Measurements from ENCODE around the gene VWA1.

DNA sequence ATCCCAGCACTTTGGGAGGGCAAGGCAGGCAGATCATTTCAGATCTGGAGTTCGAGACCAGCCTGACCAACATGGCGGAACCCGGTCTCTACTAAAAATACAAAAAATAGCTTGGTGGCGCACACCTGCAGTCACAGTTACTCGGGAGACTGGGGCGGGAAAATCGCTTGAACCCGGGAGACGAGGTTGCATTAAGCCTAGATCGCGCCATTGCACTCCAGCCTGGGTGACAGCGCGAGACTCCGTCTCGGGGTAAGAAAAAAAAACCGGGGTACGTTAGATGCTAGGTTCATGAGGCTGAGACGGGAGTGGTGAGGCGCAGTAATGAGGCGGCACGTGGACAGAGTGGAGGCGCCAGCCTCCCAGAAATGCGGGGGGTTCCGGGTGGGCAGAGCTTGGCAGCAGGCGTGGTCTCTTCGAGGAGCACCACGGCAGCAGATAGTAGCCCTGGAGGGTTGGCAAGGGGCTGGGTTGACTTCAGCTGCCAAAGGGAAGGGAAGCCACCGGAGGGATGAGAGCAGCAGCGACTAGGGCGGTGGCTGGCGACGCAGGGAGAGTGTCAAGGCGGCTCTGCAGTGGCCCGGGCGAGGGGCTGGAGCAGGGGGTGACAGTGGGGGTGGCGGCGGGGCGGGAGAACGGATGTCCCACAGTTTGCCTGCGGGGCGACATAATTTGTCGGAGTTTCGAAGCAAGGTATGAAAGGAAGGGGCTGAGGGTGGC is 29.2 kb upstream of the VWA1 start:
- TF ChIP-seq, protein P1, sequence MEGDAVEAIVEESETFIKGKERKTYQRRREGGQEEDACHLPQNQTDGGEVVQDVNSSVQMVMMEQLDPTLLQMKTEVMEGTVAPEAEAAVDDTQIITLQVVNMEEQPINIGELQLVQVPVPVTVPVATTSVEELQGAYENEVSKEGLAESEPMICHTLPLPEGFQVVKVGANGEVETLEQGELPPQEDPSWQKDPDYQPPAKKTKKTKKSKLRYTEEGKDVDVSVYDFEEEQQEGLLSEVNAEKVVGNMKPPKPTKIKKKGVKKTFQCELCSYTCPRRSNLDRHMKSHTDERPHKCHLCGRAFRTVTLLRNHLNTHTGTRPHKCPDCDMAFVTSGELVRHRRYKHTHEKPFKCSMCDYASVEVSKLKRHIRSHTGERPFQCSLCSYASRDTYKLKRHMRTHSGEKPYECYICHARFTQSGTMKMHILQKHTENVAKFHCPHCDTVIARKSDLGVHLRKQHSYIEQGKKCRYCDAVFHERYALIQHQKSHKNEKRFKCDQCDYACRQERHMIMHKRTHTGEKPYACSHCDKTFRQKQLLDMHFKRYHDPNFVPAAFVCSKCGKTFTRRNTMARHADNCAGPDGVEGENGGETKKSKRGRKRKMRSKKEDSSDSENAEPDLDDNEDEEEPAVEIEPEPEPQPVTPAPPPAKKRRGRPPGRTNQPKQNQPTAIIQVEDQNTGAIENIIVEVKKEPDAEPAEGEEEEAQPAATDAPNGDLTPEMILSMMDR (IDR thresholded peaks at IDR 0.05) = no peak
- no peak for TF ChIP-seq POLR2A (IDR thresholded peaks at IDR 0.05)
